NCI-H2196 treated with DMSO at 0.1 percent for 48 hours (cell line): Measurements from ENCODE around the gene APOC3.
A peak's percentile ranks its signal among the peaks of the same experiment; 100 is the strongest.
"Not testable (repeated sequence)": the region's sequence is repeated elsewhere in the genome, so short reads cannot be mapped to it uniquely, and the experiment has no call there.

Experiments
- DNase-seq: peaks from one replicate; lab custom pipeline; 2025; ENCODE audit not compliant: unreplicated experiment; lab: John Stamatoyannopoulos, UW

Gene APOC3

DNA sequence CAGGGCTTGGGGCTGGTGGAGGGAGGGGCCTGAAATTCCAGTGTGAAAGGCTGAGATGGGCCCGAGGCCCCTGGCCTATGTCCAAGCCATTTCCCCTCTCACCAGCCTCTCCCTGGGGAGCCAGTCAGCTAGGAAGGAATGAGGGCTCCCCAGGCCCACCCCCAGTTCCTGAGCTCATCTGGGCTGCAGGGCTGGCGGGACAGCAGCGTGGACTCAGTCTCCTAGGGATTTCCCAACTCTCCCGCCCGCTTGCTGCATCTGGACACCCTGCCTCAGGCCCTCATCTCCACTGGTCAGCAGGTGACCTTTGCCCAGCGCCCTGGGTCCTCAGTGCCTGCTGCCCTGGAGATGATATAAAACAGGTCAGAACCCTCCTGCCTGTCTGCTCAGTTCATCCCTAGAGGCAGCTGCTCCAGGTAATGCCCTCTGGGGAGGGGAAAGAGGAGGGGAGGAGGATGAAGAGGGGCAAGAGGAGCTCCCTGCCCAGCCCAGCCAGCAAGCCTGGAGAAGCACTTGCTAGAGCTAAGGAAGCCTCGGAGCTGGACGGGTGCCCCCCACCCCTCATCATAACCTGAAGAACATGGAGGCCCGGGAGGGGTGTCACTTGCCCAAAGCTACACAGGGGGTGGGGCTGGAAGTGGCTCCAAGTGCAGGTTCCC is at the start of gene APOC3:
APOC3 (plus strand) TSS at position 383 of the 659 bp plus-strand sequence. CDS start 676 bp downstream, outside the sequence.
- DNase-seq, result no peak

DNA sequence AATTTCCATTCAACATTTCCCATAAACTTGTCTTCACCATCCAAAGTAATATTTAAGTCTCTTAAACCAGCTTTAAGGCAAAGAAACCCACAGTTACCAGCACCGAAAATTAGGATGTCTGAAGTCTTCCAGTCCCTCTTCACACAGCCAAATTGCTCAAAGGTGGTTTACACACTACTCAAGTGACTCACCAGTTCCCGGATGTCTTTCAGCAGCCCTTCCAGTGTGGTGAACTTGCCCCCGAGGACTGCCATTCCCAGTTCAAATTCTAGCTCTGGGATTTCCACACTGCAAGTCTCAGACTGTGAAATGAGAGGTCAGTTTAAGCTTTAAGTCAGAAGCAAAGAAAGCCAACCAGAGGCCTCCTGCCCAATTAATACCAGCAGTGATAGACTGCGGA is 47.0 kb upstream of the APOC3 start:
- DNase-seq, result no peak

DNA sequence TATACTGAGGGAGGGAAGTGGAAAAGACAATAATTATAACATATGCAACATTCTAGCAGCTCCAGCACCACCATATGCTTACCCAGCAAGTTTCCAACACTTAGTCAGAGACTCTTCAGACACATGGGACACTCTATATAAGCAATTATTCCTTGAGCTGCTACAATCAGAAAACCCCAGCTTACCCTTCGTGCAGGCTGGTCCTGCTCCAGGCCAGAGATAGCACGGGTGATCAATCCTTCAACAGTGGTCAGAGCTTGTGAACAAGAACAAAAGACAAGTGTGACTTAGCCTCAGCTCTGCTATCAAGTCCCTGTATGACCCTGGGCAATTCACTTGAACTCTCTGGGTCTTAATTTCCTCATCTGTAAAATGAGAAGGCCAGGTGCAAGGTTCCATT is 43.4 kb upstream of the APOC3 start:
- no peak for DNase-seq

DNA sequence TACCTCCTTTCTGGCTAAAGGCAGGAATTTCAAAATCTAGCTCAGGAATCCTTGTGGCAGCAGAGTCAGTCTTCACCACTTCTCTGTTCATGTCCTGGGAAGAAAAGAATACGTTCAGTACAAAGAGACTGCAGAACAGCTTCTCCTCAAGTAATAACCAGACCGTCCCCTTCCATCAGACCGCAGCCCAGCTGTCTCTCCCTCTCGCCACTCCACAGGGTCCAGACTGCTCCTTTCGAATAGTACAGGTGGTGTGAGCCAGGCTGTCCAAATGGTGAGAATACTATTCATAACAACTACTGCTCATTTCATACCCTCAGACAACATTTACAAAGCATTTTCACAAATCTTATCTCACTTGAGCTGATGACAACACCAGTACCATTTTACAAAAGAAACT is 42.7 kb upstream of the APOC3 start:
- DNase-seq, result no peak

DNA sequence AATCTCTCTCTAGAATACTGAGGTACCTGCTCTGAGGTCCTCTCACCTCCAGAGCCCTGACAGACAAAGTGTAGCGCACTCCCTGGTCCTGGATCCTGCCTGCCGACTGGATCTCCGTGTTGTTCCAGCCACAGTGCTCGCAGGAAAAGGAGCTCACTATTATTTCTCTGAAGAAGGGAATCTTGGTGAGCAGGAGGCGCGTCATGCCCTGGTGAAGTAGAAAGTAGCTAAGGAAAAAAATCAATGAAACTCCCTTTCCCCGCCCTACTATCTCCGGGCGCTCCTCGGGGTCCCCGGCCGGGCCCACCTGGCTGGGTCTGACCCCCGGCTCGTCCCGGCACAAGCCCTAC is 42.3 kb upstream of the APOC3 start:
- no peak for DNase-seq

DNA sequence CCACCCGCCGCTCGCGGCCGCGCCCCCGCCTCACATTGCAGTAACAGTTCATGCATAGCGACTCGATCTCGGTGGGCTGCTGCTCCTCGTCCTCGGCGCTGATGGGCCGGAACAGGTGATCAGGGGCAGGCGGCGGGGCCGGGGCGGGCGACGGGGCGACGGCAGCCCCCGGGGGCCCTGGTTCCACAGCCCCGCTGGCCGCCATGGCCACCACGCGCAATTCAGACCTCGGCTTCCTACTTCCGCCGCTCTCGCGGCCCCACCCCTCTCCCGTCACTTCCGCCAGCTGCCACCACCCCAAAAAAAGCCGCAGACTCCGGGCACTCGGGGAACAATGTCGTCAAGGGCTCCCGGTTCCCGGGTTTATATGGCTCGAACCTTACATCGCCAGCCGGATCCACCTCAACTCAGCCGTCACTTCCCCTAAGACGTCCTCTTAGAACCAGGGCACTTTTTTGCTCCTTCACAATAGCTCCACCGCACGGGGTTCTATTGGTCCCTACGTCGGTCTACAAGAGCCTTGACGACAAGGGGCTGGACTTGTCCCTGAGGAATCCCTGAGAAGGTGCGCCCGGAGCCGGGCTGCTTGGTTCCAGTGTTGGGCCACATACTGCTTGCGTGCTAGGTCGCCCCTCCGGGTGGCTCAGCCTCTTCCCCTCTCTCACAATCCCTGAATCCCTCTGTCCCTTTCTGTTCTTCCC is 41.8 kb upstream of the APOC3 start, which contains the start of gene ZPR1:
ZPR1 (minus strand) TSS at position 238 of the 701 bp plus-strand sequence; CDS start at position 205, 33 bp downstream.
- DNase-seq, result peak; percentile 77

DNA sequence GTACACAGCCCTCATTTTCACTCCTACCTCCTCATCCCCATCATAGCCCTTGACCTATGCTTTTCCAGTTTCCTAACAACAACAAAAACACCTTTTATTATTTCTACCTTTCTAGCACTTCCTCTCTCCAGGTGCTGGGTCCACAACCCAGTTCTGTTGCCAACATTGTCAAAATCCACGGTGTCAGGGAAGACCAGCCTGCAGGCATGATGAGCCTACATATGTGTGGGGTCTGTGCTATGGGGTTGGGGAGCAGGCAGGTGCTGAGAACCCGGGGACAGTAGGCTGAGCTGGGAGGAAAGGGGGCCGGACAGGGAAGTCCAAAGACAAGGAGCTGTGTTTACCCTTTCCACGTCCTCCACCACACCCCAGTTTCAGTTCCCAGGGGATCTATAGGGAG is 41.2 kb upstream of the APOC3 start:
- DNase-seq, result no peak

DNA sequence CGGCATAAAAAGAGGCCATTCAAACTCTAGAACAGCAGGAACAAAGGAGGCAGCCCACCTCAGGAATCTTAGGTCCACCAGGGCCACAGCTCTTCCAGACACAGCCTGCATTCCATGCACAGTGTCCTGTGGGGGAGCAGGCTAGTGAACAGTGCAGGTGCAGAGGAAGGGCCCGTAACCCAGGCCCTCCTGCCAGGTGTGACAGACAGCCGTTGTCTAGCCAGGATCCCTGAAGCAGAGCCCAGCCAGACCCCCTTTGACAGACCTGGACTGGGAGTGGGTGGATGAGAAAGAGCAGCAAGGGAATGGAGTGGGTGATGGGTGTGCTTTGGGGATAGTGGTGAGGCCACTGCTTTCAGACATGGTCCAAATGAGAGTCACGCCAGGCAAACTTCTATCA is 40.7 kb upstream of the APOC3 start:
- no peak for DNase-seq

DNA sequence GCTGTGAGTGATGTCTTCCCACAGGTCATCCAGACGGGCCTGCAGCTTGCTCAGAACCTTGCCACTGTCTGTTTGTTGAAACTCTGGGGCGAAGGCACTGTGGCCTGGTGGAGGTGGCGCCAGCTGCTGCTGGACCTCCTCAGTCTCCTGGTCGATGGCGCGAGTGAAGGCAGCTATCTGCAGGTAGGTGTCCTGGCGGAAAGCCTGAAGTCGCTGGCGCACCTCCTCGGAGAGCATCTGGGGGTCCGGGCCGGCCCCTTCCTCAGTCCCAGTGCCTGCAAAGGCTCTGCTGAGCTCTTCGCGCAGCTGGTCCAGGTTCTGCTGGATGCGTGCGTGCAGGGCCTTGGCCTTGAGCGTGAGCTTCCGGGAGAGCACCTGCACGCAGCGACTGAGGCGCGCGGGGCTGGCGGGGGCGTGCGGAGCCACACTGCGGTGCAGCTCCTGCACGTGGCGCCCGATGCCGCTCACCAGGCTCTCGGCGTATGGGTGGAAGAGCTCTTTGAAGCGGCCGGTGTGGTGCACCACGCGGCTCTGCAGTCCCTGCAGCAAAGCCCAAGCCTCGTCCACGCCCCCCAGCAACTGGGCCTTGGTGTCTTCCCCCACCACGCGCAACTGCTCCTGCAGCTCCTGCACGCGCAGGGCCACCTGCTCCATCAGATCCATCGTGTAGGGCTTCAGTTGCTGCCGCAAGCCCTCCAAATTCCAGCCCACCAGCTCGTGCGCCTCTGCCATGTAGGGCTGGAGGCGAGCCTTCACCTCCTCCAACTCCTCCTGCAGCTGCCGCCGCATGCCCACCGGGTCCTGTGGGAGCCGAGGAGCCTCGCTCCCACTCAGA is 39.3 kb upstream of the APOC3 start:
- no peak for DNase-seq

DNA sequence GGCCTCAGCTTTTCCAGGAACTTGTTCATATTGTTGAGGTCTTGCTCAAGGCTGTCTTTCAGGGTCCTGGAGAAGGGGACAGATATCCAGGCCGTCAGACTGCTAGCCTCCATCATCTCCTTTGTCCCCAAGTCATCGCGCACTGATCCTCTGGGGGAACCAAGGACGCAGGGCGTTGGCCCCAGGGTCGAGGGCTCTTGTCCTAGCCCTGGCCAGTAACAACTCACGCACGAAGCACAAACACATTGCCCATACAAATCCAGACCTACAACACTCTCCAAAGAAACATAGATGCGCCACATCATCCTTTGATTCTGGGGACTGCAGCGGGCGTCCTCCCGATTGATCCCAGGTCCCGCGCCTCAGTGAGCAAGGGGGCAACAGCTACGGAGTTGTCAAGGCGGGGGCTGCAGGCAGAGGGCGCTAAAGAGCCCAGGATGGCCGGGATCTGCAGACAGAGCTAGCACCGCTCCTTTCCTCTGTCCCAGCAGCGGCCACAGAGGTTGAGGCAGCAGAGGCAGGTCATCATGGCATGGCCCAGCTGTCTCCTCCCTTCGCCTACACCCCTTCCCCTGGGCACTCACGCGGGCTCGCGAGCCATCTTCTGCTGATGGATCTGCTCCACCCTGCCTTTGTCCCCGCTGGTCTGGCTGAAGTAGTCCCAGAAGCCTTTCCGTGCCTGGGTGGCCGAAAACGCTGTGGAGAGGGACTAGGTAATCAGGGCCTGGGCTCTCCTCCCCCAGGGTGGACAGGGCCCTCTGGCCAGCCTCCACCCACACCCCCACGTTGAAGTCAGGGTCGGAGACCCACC is 38.5 kb upstream of the APOC3 start:
- DNase-seq, result peak; percentile 36

DNA sequence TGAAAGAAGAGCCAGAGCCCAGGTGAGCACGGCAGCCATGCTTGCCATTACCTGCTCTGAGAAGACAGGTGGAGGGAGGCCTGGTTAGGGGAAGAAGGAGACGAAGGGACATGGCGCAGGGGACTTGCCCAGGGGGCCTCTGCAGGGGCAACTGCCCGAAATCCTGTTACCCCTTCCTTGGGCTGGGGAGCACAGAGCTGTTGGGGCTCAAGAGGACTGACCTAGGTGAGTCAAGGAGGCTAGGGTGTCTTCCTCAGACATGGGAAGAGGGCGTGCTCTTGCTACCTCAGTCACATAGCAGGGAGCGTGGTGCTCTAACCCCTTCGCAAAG is 37.9 kb upstream of the APOC3 start, which contains the start of gene APOA5:
APOA5 (minus strand) TSS at position 67 of the 331 bp plus-strand sequence; CDS start at position 48, 19 bp downstream.
- DNase-seq, result no peak

DNA sequence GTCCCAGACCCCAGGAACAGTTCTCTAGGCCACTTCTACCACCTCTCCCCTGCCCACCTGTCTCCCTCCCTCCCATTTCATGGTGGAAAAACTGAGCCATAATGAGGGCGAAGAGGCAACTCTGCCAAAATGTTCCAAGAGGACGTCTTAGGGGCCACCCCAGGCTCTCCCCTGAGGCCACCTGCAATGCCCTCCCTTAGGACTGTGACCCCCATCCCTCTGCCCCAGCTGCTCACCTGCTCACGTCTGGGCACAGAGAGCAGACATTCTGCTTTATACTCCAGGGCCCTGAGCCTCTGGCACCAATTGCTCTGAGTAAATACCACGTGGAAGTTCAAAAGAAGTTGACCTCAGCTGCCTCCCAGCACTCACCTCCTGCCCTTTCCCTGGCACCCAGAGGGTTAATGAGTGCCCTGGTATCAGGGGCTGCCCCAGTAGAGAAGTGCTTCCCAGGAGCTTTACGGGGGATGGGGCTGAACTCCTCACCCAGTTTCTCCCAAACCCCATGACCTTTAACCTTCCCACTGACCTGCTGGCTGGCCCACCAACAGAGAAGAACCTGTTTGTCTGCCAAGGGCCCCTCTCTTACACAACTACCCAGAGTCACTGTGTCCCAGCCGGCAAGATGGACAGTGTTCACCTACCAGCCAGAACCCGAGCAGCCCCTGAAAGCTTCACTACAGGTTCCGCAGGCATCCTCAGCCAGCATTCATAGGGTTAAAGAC is 37.4 kb upstream of the APOC3 start:
- no peak for DNase-seq

DNA sequence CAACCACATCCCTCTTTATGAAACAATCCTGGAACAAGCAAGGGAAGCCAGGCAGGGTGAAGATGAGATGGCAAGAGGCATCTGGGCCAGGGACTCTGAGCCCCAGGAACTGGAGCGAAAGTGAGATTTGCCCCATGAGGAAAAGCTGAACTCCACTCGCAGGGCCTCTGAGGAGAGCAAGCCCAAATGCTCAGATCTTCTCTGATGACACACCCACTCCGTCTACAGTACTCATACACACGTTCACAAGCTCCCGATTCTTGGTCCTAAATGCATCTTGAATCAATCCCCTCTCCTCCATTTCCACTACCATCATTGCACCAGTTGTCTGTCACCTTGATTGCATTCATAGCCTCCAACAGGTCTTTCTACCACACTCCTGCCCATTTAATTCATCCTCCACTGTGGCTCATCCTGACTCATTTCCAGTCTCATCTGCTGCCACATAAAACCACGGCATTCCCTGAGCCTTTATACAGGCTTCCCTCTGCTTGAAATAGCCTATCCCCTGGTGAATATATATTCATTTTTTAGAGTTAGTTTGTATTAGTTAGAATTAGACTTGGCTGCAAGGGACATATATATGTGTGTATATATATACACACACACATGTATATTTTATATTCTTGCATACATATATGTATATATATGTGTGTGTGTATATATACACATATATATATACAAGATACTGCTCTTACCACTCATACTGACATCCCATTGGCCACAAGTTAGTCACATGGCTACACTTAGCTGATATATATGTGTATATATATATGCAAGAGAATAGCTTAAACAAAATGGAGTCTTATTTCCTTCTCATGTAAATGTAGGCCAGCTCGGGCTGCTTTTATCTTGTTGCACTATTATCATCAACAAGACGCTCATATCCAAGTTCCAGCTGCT is 36.6 kb upstream of the APOC3 start:
- no peak for DNase-seq

DNA sequence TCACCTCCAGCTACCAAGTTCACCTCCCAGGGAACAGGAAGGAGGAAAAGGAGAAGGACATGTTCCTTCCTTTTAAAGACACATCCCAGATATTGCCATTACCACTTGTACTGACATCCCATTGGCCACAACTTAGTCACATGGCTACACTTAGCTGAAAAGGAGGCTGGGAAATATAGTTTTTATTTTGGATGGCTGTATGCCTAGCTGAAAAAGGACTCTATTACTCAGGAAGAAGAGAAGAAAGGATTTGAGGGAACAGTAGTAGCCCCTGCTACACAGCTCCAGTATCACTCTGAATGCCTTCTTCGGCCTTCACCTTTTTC is 36.0 kb upstream of the APOC3 start:
- no peak for DNase-seq

DNA sequence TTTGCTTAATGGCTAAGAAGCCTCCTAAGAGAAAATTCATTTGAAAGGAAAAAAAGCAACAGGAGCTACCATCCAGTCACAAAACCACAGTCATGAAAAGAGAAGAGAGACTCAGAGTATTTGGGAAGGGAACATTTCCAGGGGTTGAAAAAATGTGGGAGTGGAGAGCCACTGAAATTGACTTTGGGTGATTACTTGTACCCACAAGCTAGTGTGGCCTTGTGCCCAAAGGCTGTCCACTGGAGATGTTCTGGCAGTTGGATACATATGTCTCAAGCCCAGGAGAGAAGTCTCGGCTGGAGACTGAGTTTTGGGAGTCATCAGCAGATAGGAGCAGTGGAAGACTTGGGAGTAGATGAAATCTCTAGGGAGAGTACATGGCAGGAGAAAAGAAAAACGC is 34.9 kb upstream of the APOC3 start:
- no peak for DNase-seq

DNA sequence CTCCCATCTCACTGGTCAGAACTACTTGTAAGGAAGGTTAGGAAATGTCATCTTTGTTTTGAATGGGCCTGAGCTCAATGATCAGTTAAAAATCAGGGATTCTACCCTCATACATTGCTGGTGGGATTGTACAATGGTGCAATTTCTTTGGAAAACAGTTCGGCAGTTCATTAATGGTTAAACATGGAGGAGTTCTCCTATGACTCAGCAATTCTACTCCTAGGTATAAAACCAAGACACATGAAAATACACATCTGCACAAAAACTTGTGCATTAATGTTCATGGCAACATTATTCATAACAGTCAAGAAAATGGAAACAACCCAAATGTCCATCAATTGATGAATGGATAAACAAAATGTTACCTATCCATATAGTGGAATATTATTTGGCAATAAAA is 33.2 kb upstream of the APOC3 start:
- no peak for DNase-seq

DNA sequence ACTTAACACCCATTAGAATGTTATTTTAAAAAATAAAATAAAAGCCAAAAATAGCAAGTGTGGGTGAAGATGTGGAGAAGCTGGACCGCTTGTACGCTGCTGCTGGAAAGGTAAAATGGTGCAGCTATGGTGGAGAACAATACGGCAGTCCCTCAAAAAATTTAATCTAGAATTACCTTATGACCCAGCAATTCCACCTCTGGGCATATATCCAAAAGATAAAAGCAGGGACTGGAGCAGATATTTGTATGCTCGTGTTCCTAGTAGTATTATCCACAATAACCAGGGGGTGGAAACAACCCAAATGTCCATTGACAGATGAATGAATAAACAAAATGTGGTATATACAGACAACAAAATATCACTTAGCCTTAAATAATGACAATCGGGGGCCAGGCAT is 31.9 kb upstream of the APOC3 start:
- no peak for DNase-seq

DNA sequence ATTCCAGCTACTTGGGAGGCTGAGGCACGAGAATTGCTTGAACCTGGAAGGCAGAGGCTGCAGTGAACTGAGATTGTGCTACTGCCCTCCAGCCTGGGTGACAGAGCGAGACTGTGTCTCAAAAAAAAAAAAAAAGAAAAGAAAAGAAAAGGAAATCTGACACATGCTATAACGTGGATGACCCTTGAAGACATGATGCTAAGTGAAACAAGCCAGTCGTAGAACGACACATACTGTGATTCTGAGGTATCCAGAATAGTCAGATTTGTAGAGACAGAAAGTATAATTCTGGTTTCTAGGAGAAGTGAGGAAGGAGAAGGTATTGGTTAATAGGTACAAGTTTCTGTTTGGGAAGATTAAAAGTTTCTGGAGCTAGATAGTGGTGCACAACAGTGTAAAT is 31.3 kb upstream of the APOC3 start:
- no peak for DNase-seq

DNA sequence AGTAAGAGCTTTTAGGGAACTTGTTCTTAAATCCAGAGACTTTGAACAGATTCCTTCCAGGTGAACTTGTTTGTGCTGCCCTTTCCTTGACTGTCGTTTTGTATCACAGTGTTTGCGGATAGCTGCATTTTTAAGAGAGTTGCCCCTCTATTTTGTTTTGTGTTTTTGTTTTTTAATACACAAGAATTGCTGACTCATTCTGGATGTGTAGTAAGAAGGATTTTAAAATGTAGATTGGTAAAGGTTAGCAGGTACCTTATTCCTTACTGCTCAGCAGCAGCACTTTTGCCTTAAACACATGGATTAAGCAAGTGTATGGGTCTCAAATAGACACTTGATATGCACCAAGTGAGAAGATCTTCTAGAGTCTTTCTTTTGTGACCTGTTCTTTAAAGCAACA is 29.1 kb upstream of the APOC3 start:
- no peak for DNase-seq

DNA sequence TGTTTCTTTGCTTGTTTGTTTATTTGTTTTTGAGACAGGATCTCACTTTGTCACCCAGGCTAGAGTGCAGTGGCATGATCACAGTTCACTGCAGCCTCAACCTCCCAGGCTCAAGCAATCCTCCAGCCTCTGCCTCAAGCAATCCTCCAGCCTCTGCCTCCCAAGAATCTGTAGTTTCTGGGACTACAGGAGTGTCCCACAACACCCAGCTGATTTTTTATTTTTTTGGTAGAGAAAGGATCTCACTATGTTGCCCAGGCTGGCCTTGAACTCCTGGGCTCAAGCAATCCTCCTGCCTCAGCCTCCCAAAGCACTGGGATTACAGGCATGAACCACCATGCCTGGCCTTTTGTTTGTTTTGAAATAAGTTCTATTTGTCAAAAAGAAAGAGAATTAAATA is 28.0 kb upstream of the APOC3 start:
- DNase-seq, result not testable (repeated sequence)
